Vagina (tissue), 2 donors: ENCODE results near the gene KRTAP10-10. TPM values are rescaled to one million over a fixed set of nuclear protein-coding genes. Genes with fewer than 3 reads are reported as not detected.

ENCODE experiments used
- DNase-seq, 2 donors: peaks; one replicate each; pipeline ENCODE4 v3.0.0-alpha.2; 2017; ENCODE audit errors: extremely low spot score in 2 of 2
- H3K27ac ChIP-seq: fragments of 200-600 bp; sonication (generic); one replicate; pipeline ENCODE4 v1.5.1; 2019
- H3K27me3 ChIP-seq: fragments of 200-600 bp; sonication (generic); one replicate; pipeline ENCODE4 v1.5.1; 2019
- H3K36me3 ChIP-seq, 2 donors: fragments of 200-600 bp; sonication (generic); one replicate each; pipeline ENCODE4 v1.5.1; 2017 to 2019
- H3K4me1 ChIP-seq: fragments of 200-600 bp; sonication (generic); one replicate; pipeline ENCODE4 v1.5.1; 2019
- H3K4me3 ChIP-seq, 2 donors: fragments of 200-600 bp; sonication (generic); 1 replicate in 1 of 2; 2 replicates in 1 of 2; pipeline ENCODE4 v1.5.1; 2016 to 2019
- H3K9me3 ChIP-seq: fragments of 200-600 bp; sonication (generic); one replicate; pipeline ENCODE4 v1.5.1; 2019
- CTCF ChIP-seq, 3 experiments: fragments of 450-650 bp in 2 of 3; fragments of 200-600 bp in 1 of 3; sonication (generic) in 1 of 3; IDR thresholded peaks; one replicate each; pipeline ENCODE4 v1.5.1; 2017 to 2019; ENCODE audit warnings: antibody characterized with exemption in 3 of 3, mild to moderate bottlenecking in 2 of 3, moderate library complexity in 2 of 3
- POLR2A ChIP-seq, 2 donors: fragments of 450-650 bp; IDR thresholded peaks; one replicate each; pipeline ENCODE4 v1.6.1; 2017; ENCODE audit warnings: antibody characterized with exemption in 2 of 2, mild to moderate bottlenecking in 2 of 2, moderate library complexity in 2 of 2
- POLR2AphosphoS5 ChIP-seq, 2 donors: sonication (generic); formaldehyde crosslinking; IDR thresholded peaks; one replicate each; pipeline ENCODE4 v1.9.0; 2017; ENCODE audit warnings: antibody characterized with exemption in 2 of 2, mild to moderate bottlenecking in 2 of 2, low read depth in 1 of 2; ENCODE audit not compliant: insufficient read depth in 1 of 2
- intact Hi-C: fragments of 100-400 bp; cut with DNase I; formaldehyde crosslinking; loops from one replicate; pipeline ENCODE4 v1.15.1; 2023
- total RNA-seq: library from RNA; depleted of rRNA; stranded (reverse); fragments of >200 nt; gene quantifications from one replicate; pipeline ENCODE4 v1.2.3, GENCODE V29; 2016

Gene KRTAP10-10
- total RNA-seq, 1 donor from 2014 or later = not detected

- peak in 1 of 2 donors; percentile 95 for DNase-seq
- H3K9me3 ChIP-seq = peaks cover 5% of the 10 kb centered on the region
- H3K27me3 ChIP-seq = no peaks in the 10 kb centered on the region
- H3K27ac ChIP-seq = no peak overlapping the region
- intact Hi-C loops = no loop called here
- no peak for TF ChIP-seq CTCF (IDR thresholded peaks at IDR 0.05)
- no peak for TF ChIP-seq POLR2A (IDR thresholded peaks at IDR 0.05)
- TF ChIP-seq POLR2AphosphoS5 (IDR thresholded peaks at IDR 0.05; ENCODE audit: insufficient read depth in 1 of 2, low read depth in 1 of 2) = no peak
- H3K4me3 ChIP-seq = no peak overlapping the region
- H3K36me3 ChIP-seq = no peaks in the 10 kb centered on the region
- no peaks in the 10 kb centered on the region for H3K4me1 ChIP-seq
Measured at GRCh38 chr21:44615911-44616590, 21.1 kb upstream of the KRTAP10-10 start.

- DNase-seq = peak in 1 of 2 donors; percentile 67
- no peaks in the 10 kb centered on the region for H3K36me3 ChIP-seq
- H3K27ac ChIP-seq = no peak overlapping the region
- peaks cover 4% of the 10 kb centered on the region for H3K9me3 ChIP-seq
- TF ChIP-seq CTCF (IDR thresholded peaks at IDR 0.05) (no peak), POLR2A (IDR thresholded peaks at IDR 0.05) (no peak), POLR2AphosphoS5 (IDR thresholded peaks at IDR 0.05; ENCODE audit: insufficient read depth in 1 of 2, low read depth in 1 of 2) (no peak)
- H3K4me1 ChIP-seq = no peaks in the 10 kb centered on the region
- no peaks in the 10 kb centered on the region for H3K27me3 ChIP-seq
- intact Hi-C loops = no loop called here
- no peak overlapping the region for H3K4me3 ChIP-seq
Measured at GRCh38 chr21:44616591-44616926, 20.6 kb upstream of the KRTAP10-10 start.

DNA sequence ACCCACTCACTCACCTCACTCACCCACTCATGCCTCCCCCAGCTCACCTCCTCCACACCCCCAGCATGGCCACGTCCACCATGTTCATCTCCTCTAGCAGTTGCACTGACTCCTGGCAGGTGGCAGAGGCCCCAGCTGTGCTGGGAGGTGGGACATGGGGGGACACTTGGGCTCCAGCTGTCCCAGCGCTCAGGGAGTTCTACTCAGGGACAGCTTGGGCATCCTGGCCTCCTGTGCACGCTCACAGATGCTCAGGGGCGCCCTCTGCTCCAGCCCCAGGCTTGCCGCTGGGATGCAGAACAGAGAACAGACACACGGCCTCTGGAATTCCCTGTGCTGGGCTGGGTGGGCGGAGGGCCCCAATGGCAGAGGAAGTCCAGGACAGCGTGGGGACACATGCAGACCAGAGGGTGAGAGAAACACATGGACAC, 20.1 kb upstream of the KRTAP10-10 start:
- intact Hi-C loops = no loop called here
- Histone ChIP-seq H3K27ac (no peak overlapping the region), H3K4me1 (no peaks in the 10 kb centered on the region), H3K4me3 (no peak overlapping the region), H3K27me3 (no peaks in the 10 kb centered on the region), H3K36me3 (no peaks in the 10 kb centered on the region), H3K9me3 (no peaks in the 10 kb centered on the region)
- no peak for TF ChIP-seq POLR2A (IDR thresholded peaks at IDR 0.05)
- no peak for TF ChIP-seq POLR2AphosphoS5 (IDR thresholded peaks at IDR 0.05; ENCODE audit: insufficient read depth in 1 of 2, low read depth in 1 of 2)
- no peak for TF ChIP-seq CTCF (IDR thresholded peaks at IDR 0.05)
- peak; percentile 62 to 88 for DNase-seq

DNA sequence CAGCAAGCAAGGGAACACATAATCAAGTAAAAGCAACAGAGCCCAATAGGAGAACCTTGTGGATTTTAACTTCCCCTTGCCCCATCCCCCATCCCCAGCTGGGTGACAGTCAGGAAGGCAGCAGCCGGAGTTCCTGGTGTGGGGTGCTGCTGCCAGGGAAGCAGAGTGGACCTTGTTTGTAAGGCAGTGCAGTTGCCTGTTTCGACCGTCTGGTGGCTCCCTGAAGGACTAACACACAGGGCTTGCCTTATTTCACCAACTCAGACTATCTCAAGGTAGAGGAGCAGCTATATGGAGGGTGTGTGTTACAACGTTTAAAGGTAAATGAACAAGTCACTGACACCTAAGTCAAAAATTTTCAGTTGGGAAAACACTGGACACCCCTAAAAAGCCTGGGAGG, 18.7 kb upstream of the KRTAP10-10 start:
- TF ChIP-seq CTCF (IDR thresholded peaks at IDR 0.05) = no peak
- TF ChIP-seq POLR2A (IDR thresholded peaks at IDR 0.05) = no peak
- TF ChIP-seq POLR2AphosphoS5 (IDR thresholded peaks at IDR 0.05; ENCODE audit: insufficient read depth in 1 of 2, low read depth in 1 of 2) = no peak
- Histone ChIP-seq H3K36me3 (no peaks in the 10 kb centered on the region), H3K27ac (no peak overlapping the region), H3K27me3 (no peaks in the 10 kb centered on the region), H3K9me3 (no peaks in the 10 kb centered on the region), H3K4me3 (no peak overlapping the region), H3K4me1 (no peaks in the 10 kb centered on the region)
- intact Hi-C loops = no loop called here
- no peak for DNase-seq

GRCh38 chr21:44618909-44619308, 18.2 kb upstream of the KRTAP10-10 start:
- Histone ChIP-seq H3K36me3 (no peaks in the 10 kb centered on the region), H3K27ac (no peak overlapping the region), H3K9me3 (peaks cover 2% of the 10 kb centered on the region), H3K4me3 (no peak overlapping the region), H3K4me1 (no peaks in the 10 kb centered on the region), H3K27me3 (no peaks in the 10 kb centered on the region)
- TF ChIP-seq CTCF (IDR thresholded peaks at IDR 0.05) (no peak), POLR2A (IDR thresholded peaks at IDR 0.05) (no peak), POLR2AphosphoS5 (IDR thresholded peaks at IDR 0.05; ENCODE audit: insufficient read depth in 1 of 2, low read depth in 1 of 2) (no peak)
- no peak for DNase-seq
- intact Hi-C loops = no loop called here
